Esophagus squamous epithelium (tissue), 5 donors: ENCODE measurements around the gene ADIPOR1. TPM values are rescaled to one million over a fixed set of nuclear protein-coding genes. Genes with fewer than 3 reads are reported as not detected.

Experiments
- DNase-seq: peaks from one replicate; lab custom pipeline; 2025; lab: John Stamatoyannopoulos, UW
- H3K27ac ChIP-seq, 4 donors: fragments of 200-600 bp; sonication (generic); one replicate each; pipeline ENCODE4 v1.5.1; 2016 to 2019; ENCODE audit warnings: mild to moderate bottlenecking in 1 of 4
- H3K27me3 ChIP-seq, 4 donors: fragments of 200-600 bp; sonication (generic); 1 replicate in 3 of 4; 2 replicates in 1 of 4; pipeline versions ENCODE4 v1.5.1 to v1.6.0; 2017 to 2021; ENCODE audit warnings: antibody characterized with exemption in 1 of 4
- H3K36me3 ChIP-seq, 3 donors: fragments of 200-600 bp; sonication (generic); one replicate each; pipeline ENCODE4 v1.5.1; 2016 to 2019
- H3K4me1 ChIP-seq, 3 donors: fragments of 200-600 bp; sonication (generic); one replicate each; pipeline ENCODE4 v1.5.1; 2017 to 2019
- H3K4me3 ChIP-seq, 4 donors: fragments of 200-600 bp; sonication (generic); 1 replicate in 3 of 4; 2 replicates in 1 of 4; pipeline ENCODE4 v1.5.1; 2016 to 2019; ENCODE audit warnings: mild to moderate bottlenecking in 2 of 4, moderate library complexity in 1 of 4
- H3K9me3 ChIP-seq, 3 donors: fragments of 200-600 bp; sonication (generic); one replicate each; pipeline ENCODE4 v1.5.1; 2016 to 2019
- CTCF ChIP-seq, 6 experiments: fragments of 450-650 bp in 4 of 6; fragments of 200-600 bp in 2 of 6; sonication (generic) in 2 of 6; IDR thresholded peaks; one replicate each; pipeline ENCODE4 v1.5.1; 2016 to 2019; ENCODE audit warnings: antibody characterized with exemption in 6 of 6, mild to moderate bottlenecking in 4 of 6, moderate library complexity in 4 of 6
- POLR2A ChIP-seq, 4 donors: fragments of 450-650 bp; IDR thresholded peaks; one replicate each; pipeline ENCODE4 v1.6.1; 2017; ENCODE audit warnings: antibody characterized with exemption in 4 of 4, mild to moderate bottlenecking in 4 of 4, moderate library complexity in 3 of 4
- WGBS, 2 donors: methylation state at CpG; one replicate each; pipeline ENCODE4 v1.1.5; 2018; 5-methylcytosine and 5-hydroxymethylcytosine counted together
- intact Hi-C: fragments of 100-400 bp; cut with DNase I; formaldehyde crosslinking; loops from one replicate; pipeline ENCODE4 v1.15.0; 2022
- total RNA-seq, 4 donors: library from RNA; depleted of rRNA; stranded (reverse); fragments of >200 nt; gene quantifications; one replicate each; pipeline ENCODE4 v1.1.0, GENCODE V29; 2016
- donor health status: DM: yes; HTN: yes; CAD: no.

Gene ADIPOR1
- total RNA-seq, 4 donors from 2014 or later, result 94.0 to 114 (median 107) TPM

- H3K9me3 ChIP-seq, result no peaks in the 10 kb centered on the region
- TF ChIP-seq CTCF (IDR thresholded peaks at IDR 0.05), result peak; percentile 45 to 79 (median 62)
- no peak for TF ChIP-seq POLR2A (IDR thresholded peaks at IDR 0.05)
- 0 to 24% methylated on average over 1 to 5 of the region's 5 CpGs for WGBS, 2 donors
- H3K4me1 ChIP-seq, result peaks cover 20 to 50% (median 21%) of the 10 kb centered on the region in 3 donors
- peaks cover 0 to 8% (median 0%) of the 10 kb centered on the region in 3 donors for H3K36me3 ChIP-seq
- intact Hi-C loops, result no loop called here
- no peak for DNase-seq
- peak overlapping the region in 3 of 4 donors; percentile 97 to 98 (median 98) for H3K27ac ChIP-seq
- H3K27me3 ChIP-seq, result no peaks in the 10 kb centered on the region
- H3K4me3 ChIP-seq, result no peak overlapping the region
Observed at GRCh38 chr1:202968895-202969295, 10.8 kb upstream of the ADIPOR1 start.

GRCh38 chr1:202968351-202968750 lies 10.2 kb upstream of the ADIPOR1 start:
- H3K27me3 ChIP-seq, result no peaks in the 10 kb centered on the region
- peak overlapping the region; percentile 97 to 98 (median 98) for H3K27ac ChIP-seq
- TF ChIP-seq CTCF (IDR thresholded peaks at IDR 0.05) (no peak), POLR2A (IDR thresholded peaks at IDR 0.05) (no peak)
- no peaks in the 10 kb centered on the region for H3K9me3 ChIP-seq
- peaks cover 20 to 50% (median 21%) of the 10 kb centered on the region in 3 donors for H3K4me1 ChIP-seq
- H3K4me3 ChIP-seq, result peak overlapping the region in 1 of 4 donors; percentile 93
- DNase-seq, result no peak
- WGBS, 2 donors, result 58 to 78% methylated on average over 3 of the region's 3 CpGs
- intact Hi-C loops, result no loop called here
- peaks cover 0 to 13% (median 0%) of the 10 kb centered on the region in 3 donors for H3K36me3 ChIP-seq

GRCh38 chr1:202967684-202968281 lies 9.7 kb upstream of the ADIPOR1 start:
- WGBS, 2 donors, result 10 to 35% methylated on average over 6 to 20 of the region's 21 CpGs
- Histone ChIP-seq H3K36me3 (peaks cover 0 to 19% (median 5%) of the 10 kb centered on the region in 3 donors), H3K27ac (peak overlapping the region; percentile 97 to 98 (median 98)), H3K4me3 (peak overlapping the region; percentile 93 to 99 (median 96)), H3K4me1 (peaks cover 20 to 50% (median 21%) of the 10 kb centered on the region in 3 donors), H3K27me3 (no peaks in the 10 kb centered on the region), H3K9me3 (no peaks in the 10 kb centered on the region)
- no peak for DNase-seq
- TF ChIP-seq POLR2A (IDR thresholded peaks at IDR 0.05) (peak in 1 of 4 donors; percentile 4), CTCF (IDR thresholded peaks at IDR 0.05) (peak in 1 of 6 experiments; percentile 11)
- intact Hi-C loops, result no loop called here

- Histone ChIP-seq H3K4me1 (peaks cover 20 to 50% (median 21%) of the 10 kb centered on the region in 3 donors), H3K27me3 (no peaks in the 10 kb centered on the region), H3K9me3 (no peaks in the 10 kb centered on the region), H3K4me3 (peak overlapping the region; percentile 93 to 99 (median 96)), H3K27ac (peak overlapping the region; percentile 97 to 98 (median 98)), H3K36me3 (peaks cover 0 to 34% (median 13%) of the 10 kb centered on the region in 3 donors)
- DNase-seq, result no peak
- intact Hi-C loops, result no loop called here
- TF ChIP-seq POLR2A (IDR thresholded peaks at IDR 0.05) (no peak), CTCF (IDR thresholded peaks at IDR 0.05) (no peak)
- 23 to 25% methylated on average over 10 to 11 of the region's 18 CpGs for WGBS, 2 donors
Observed at GRCh38 chr1:202966006-202966898, 8.1 kb upstream of the ADIPOR1 start.
